ENCODE results near the gene STEAP2. TPM values are rescaled to one million over a fixed set of nuclear protein-coding genes. Genes with fewer than 3 reads are reported as not detected.

The STEAP2 gene
- total RNA-seq, 6 donors from 2014 or later = 2.6 to 18.7 (median 8.1) TPM

DNA sequence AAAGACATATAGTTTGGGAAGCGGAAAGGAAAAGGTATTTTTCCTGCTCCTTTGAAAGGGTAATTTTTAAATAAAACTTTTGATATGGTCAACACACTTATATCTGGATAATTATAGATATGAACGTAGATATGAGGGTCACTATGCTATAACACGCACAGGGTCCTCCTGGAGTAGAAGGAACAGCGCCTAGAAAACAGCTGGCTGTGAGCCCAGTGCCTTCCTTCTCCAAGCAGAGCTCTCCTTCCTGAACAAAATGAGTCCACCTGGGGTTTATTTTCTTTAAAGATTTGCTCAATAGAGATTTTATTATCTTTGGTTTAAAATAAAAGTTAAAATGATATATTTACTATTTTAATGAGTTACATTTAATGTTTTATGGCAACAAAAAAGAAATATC is 44.2 kb upstream of the STEAP2 start:
- ATAC-seq (ENCODE audit: low FRiP score in 2 of 2) (no peak), DNase-seq (no peak)
- Histone ChIP-seq H3K27ac (no peak overlapping the region), H3K4me3 (no peak overlapping the region), H3K9me3 (no peaks in the 10 kb centered on the region), H3K27me3 (no peaks in the 10 kb centered on the region), H3K36me3 (no peaks in the 10 kb centered on the region), H3K4me1 (no peaks in the 10 kb centered on the region)
- 72 to 85% methylated on average over 4 of the region's 4 CpGs for WGBS, 2 donors
- no peak for TF ChIP-seq POLR2A (IDR thresholded peaks at IDR 0.05)
- TF ChIP-seq EP300 (IDR thresholded peaks at IDR 0.05) = no peak
- TF ChIP-seq POLR2AphosphoS5 (IDR thresholded peaks at IDR 0.05) = no peak
- TF ChIP-seq, protein P1, sequence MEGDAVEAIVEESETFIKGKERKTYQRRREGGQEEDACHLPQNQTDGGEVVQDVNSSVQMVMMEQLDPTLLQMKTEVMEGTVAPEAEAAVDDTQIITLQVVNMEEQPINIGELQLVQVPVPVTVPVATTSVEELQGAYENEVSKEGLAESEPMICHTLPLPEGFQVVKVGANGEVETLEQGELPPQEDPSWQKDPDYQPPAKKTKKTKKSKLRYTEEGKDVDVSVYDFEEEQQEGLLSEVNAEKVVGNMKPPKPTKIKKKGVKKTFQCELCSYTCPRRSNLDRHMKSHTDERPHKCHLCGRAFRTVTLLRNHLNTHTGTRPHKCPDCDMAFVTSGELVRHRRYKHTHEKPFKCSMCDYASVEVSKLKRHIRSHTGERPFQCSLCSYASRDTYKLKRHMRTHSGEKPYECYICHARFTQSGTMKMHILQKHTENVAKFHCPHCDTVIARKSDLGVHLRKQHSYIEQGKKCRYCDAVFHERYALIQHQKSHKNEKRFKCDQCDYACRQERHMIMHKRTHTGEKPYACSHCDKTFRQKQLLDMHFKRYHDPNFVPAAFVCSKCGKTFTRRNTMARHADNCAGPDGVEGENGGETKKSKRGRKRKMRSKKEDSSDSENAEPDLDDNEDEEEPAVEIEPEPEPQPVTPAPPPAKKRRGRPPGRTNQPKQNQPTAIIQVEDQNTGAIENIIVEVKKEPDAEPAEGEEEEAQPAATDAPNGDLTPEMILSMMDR (IDR thresholded peaks at IDR 0.05) = no peak

DNA sequence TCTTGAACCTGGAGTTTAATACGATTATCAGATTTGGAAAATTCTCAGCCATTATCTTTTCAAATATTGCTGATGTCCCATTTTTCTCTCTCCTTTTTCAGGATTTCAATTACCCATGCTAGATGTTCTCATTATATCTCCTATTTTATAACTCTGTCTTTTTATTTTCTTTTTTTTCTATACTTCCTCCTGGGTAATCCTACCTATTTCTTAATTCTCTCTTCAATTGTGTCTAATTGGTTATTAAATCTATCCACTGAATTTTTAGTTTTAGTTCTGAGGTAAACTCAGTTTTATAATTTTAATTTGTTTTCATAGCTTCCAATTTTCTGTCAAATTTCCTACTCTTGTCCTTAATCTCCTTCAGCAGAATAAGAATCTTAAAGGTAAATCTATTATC is 41.6 kb upstream of the STEAP2 start:
- DNase-seq = no peak
- TF ChIP-seq EP300 (IDR thresholded peaks at IDR 0.05) = no peak
- no peak for TF ChIP-seq POLR2AphosphoS5 (IDR thresholded peaks at IDR 0.05)
- TF ChIP-seq, protein P1 (IDR thresholded peaks at IDR 0.05) = no peak
- no peak for TF ChIP-seq POLR2A (IDR thresholded peaks at IDR 0.05)

DNA sequence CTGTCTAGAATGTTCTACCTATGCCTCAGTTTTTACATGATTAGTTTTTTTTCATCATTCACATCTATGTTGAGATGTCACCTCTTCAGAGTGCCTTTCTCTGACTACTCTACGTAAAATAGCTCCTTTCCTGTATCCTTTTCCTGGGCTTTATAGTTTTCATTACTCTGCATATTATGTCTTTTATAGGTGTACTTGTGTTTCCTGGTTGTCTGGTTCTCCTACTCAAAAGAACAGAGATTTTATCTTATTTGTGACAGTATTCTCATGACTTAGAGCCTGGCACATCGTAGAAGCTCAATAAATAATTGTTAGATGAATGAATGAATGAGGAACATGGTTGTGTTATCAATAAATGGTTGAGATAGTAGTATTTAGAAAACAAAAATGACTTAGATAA is 39.4 kb upstream of the STEAP2 start:
- no peak overlapping the region for H3K27ac ChIP-seq
- no peak overlapping the region for H3K4me3 ChIP-seq
- no peak for TF ChIP-seq EP300 (IDR thresholded peaks at IDR 0.05)
- TF ChIP-seq, protein P1 (IDR thresholded peaks at IDR 0.05) = no peak
- TF ChIP-seq POLR2A (IDR thresholded peaks at IDR 0.05) = no peak
- TF ChIP-seq POLR2AphosphoS5 (IDR thresholded peaks at IDR 0.05) = no peak
- H3K4me1 ChIP-seq = no peaks in the 10 kb centered on the region
- no peaks in the 10 kb centered on the region for H3K36me3 ChIP-seq
- ATAC-seq (ENCODE audit: low FRiP score in 2 of 2) (no peak), DNase-seq (no peak)
- 74 to 83% methylated on average over 2 of the region's 2 CpGs for WGBS, 2 donors
- H3K27me3 ChIP-seq = no peaks in the 10 kb centered on the region
- H3K9me3 ChIP-seq = no peaks in the 10 kb centered on the region

More for the DNA sequence above, 41.6 kb upstream of the STEAP2 start:
- H3K27ac ChIP-seq = no peak overlapping the region
- H3K4me3 ChIP-seq = no peak overlapping the region
- no peaks in the 10 kb centered on the region for H3K4me1 ChIP-seq
- whole genome bisulfite sequencing, 2 donors = 95 to 96% methylated on average over 1 of the region's 1 CpG
- no peak for ATAC-seq (ENCODE audit: low FRiP score in 2 of 2)
- H3K9me3 ChIP-seq = no peaks in the 10 kb centered on the region
- no peaks in the 10 kb centered on the region for H3K36me3 ChIP-seq
- no peaks in the 10 kb centered on the region for H3K27me3 ChIP-seq

DNA sequence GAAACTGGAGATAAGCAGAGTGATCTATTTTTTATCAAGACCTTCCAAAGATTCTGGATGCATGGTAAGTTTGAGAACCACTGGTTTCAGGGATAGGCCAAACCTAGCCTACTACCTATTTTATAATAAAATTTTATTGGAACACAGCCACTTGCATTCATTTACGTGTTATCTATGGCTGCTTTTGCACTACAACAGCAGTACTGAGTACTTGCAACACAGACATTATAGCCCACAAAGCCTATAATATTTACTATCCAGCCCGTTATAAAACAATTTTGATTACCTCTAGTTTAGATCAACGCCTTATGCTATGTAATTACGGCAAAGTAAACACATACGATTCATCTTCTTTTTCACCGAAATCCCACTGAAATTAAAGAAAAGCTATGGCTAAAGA is 38.9 kb upstream of the STEAP2 start:
- ATAC-seq (ENCODE audit: low FRiP score in 2 of 2) (no peak), DNase-seq (no peak)
- WGBS, 2 donors = 92 to 93% methylated on average over 6 of the region's 6 CpGs
- Histone ChIP-seq H3K27me3 (no peaks in the 10 kb centered on the region), H3K4me3 (no peak overlapping the region), H3K4me1 (no peaks in the 10 kb centered on the region), H3K9me3 (no peaks in the 10 kb centered on the region), H3K27ac (no peak overlapping the region), H3K36me3 (no peaks in the 10 kb centered on the region)
- TF ChIP-seq POLR2AphosphoS5 (IDR thresholded peaks at IDR 0.05) (no peak), POLR2A (IDR thresholded peaks at IDR 0.05) (no peak), EP300 (IDR thresholded peaks at IDR 0.05) (no peak)
- TF ChIP-seq, protein P1 (IDR thresholded peaks at IDR 0.05) = no peak

DNA sequence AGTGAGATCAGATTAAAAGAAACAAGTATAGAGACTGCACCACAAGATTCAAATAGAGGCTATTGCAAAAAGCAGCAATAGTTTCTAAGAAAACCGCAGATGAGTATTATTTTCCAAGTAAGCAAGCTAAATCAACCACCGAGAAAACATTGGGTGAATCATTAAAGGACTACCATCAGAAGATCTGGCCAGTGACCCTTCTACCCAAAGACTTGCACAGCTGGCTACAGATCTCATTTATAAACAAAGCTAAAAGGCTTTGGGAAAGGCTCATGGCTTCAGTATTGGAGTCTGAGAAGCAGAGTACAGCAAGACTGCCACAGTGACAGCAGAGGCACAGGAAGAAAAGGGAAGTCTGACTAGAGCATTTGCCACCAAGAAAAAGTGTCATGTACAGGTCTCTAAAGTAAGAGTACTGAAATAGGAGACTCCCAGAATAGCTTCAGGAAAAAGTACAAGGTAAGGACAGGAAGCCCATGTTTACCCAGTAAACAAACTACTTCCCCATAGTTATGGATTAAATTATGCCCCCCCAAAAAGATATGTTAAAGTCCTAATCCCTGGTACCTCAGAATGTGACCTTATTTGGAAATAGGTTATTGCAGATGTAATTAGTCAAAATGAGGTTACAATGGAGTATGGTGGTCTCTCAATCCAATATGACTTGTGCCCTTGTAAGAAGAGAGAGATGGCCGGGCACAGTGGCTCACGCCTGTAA is 38.3 kb upstream of the STEAP2 start:
- Histone ChIP-seq H3K27me3 (no peaks in the 10 kb centered on the region), H3K27ac (no peak overlapping the region), H3K9me3 (no peaks in the 10 kb centered on the region), H3K4me1 (no peaks in the 10 kb centered on the region), H3K36me3 (no peaks in the 10 kb centered on the region), H3K4me3 (no peak overlapping the region)
- ATAC-seq (ENCODE audit: low FRiP score in 2 of 2) = no peak
- 84 to 86% methylated on average over 4 of the region's 4 CpGs for WGBS, 2 donors
- TF ChIP-seq POLR2AphosphoS5 (IDR thresholded peaks at IDR 0.05) (no peak), POLR2A (IDR thresholded peaks at IDR 0.05) (no peak), EP300 (IDR thresholded peaks at IDR 0.05) (no peak)
- TF ChIP-seq, protein P1 (IDR thresholded peaks at IDR 0.05) = no peak
- no peak for DNase-seq
